Heart right ventricle (tissue), 16 donors: ENCODE data around the gene EVI5L. TPM values are rescaled to one million over a fixed set of nuclear protein-coding genes. Genes with fewer than 3 reads are reported as not detected.

ENCODE experiments used
- ATAC-seq, 8 donors: fragments of 200-7000 bp; cut with Tn5 transposase; one replicate each; pipeline ENCODE4 v1.9.1; 2020; ENCODE audit warnings: mild to moderate bottlenecking in 8 of 8, moderate library complexity in 8 of 8, moderate number of reproducible peaks in 1 of 8
- DNase-seq, 2 donors: peaks; one replicate each; pipeline ENCODE4 v3.0.0-alpha.2; 2020
- H3K27ac ChIP-seq, 10 donors: fragments of 200-600 bp; sonication (generic) in 2 of 10; one replicate each; pipeline versions ENCODE4 v1.5.0 to v1.8.0; 2020 to 2022; ENCODE audit warnings: mild to moderate bottlenecking in 3 of 10
- H3K27me3 ChIP-seq, 7 donors: fragments of 200-600 bp; one replicate each; pipeline ENCODE4 v1.8.0; 2021 to 2022; ENCODE audit warnings: mild to moderate bottlenecking in 2 of 7
- H3K36me3 ChIP-seq, 9 donors: fragments of 200-600 bp; sonication (generic) in 1 of 9; one replicate each; pipeline versions ENCODE4 v1.5.0 to v1.8.0; 2020 to 2022; ENCODE audit warnings: mild to moderate bottlenecking in 2 of 9
- H3K4me1 ChIP-seq, 9 donors: fragments of 200-600 bp; sonication (generic) in 1 of 9; one replicate each; pipeline versions ENCODE4 v1.5.0 to v1.8.0; 2020 to 2022; ENCODE audit warnings: mild to moderate bottlenecking in 4 of 9
- H3K4me3 ChIP-seq, 10 donors: fragments of 200-600 bp; sonication (generic) in 2 of 10; one replicate each; pipeline versions ENCODE4 v1.5.0 to v1.8.0; 2020 to 2022; ENCODE audit warnings: mild to moderate bottlenecking in 7 of 10, moderate library complexity in 2 of 10
- H3K9me3 ChIP-seq, 11 donors: fragments of 200-600 bp in 10 of 11; sonication (generic) in 2 of 11; one replicate each; pipeline versions ENCODE4 v1.5.0 to v1.8.0; 2013 to 2022; ENCODE audit warnings: mild to moderate bottlenecking in 2 of 11, control low read depth in 1 of 11, moderate library complexity in 1 of 11
- CTCF ChIP-seq, 9 donors: fragments of 200-600 bp; sonication (generic) in 2 of 9; IDR thresholded peaks; one replicate each; pipeline versions ENCODE4 v1.5.0 to v1.8.0; 2021 to 2022; ENCODE audit warnings: antibody characterized with exemption in 9 of 9, mild to moderate bottlenecking in 5 of 9, moderate library complexity in 1 of 9
- WGBS, 2 donors: extraction: QIAGEN DNeasy Blood & Tissue Kit; methylation state at CpG; one replicate each; pipeline ENCODE4 v1.1.7; 2013; ENCODE audit warnings: inconsistent platforms in 1 of 2; 5-methylcytosine and 5-hydroxymethylcytosine counted together
- intact Hi-C, 10 donors: fragments of 100-400 bp; cut with DNase I; formaldehyde crosslinking; loops; one replicate each; pipeline versions ENCODE4 v1.11.1 to v1.14.2; 2022
- polyA plus RNA-seq, 2 donors: library from polyadenylated mRNA; stranded (reverse); fragments of 200-250 nt; gene quantifications; one replicate each; pipeline ENCODE4 v1.2.3, GENCODE V29; 2013
- total RNA-seq, 10 donors: library from RNA; stranded (reverse); fragmentation: NEBNext Ultra II Directional in 3 of 10; extraction: Animal tissue kit (Norgen Biotek cat#: 25700) in 3 of 10; gene quantifications; one replicate each; pipeline versions ENCODE4 v1.2.1 to v1.2.4, GENCODE V29; 2021 to 2023
- donor health status: Arrhythmogenic right ventricular cardiomyopathy.
- donor health status: ischemic (EF 13 %, LVEDD 7.1; RV severe dilation, severe dysfunction).
- donor health status: healthy with polysubstance abuse.
- donor health status: DM: no; HTN: yes; CAD: no.
- donor health status: DM: no; HTN: no; CAD: no.
- donor health status: ischemic (EF 25% LVEDD 6.9; RV normal size, moderate dysfunction).
- donor health status: ischemic (EF 25% LVEDD 5.7; RV mildly dilated, moderate dysfunction).
- donor health status: healthy.
- donor health status: DM: yes; HTN: yes; CAD: no.
- donor health status: Ischemic cardiomyopathy.
- donor health status: ischemic (EF 35%, LVEDD 5.7; RV mildly dilated, moderate dysfunction).
- donor health status: nonischemic (EF 11% LVEDD 7.7; RV severe dilation, severe dysfunction).
- donor health status: DM: yes; HTN: yes; CAD: no.
- donor health status: PGD.
- donor health status: ischemic (EF 29% LVEDD 5.4; RV normal size, mild dysfunction).
- donor health status: nonischemic (EF 23%, LVEDD 6.1; RV moderate dilation, normal function).

EVI5L gene
- total and polyA plus RNA-seq, 12 donors = 12.9 to 26.3 (median 20.3) TPM

GRCh38 chr19:7822910-7823515 is 7.0 kb upstream of the EVI5L start:
- Histone ChIP-seq H3K9me3 (peaks cover 0 to 14% (median 8%) of the 10 kb centered on the region in 11 donors), H3K27me3 (peaks cover 0 to 39% (median 22%) of the 10 kb centered on the region in 7 donors), H3K36me3 (no peaks in the 10 kb centered on the region), H3K4me1 (no peaks in the 10 kb centered on the region), H3K27ac (no peak overlapping the region), H3K4me3 (no peak overlapping the region)
- no peak for TF ChIP-seq CTCF (IDR thresholded peaks at IDR 0.05)
- ATAC-seq (no peak), DNase-seq (no peak)
- 89 to 92% methylated on average over 4 of the region's 4 CpGs for whole genome bisulfite sequencing, 2 donors
- intact Hi-C loops = no loop called here

GRCh38 chr19:7823686-7824301 is 6.2 kb upstream of the EVI5L start:
- Histone ChIP-seq H3K27ac (no peak overlapping the region), H3K4me3 (no peak overlapping the region), H3K9me3 (peaks cover 0 to 6% (median 2%) of the 10 kb centered on the region in 11 donors), H3K36me3 (no peaks in the 10 kb centered on the region), H3K27me3 (peaks cover 0 to 39% (median 22%) of the 10 kb centered on the region in 7 donors), H3K4me1 (peaks cover 0 to under 1% (median 0%) of the 10 kb centered on the region in 9 donors)
- DNase-seq (no peak), ATAC-seq (no peak)
- no peak for TF ChIP-seq CTCF (IDR thresholded peaks at IDR 0.05)
- intact Hi-C loops = no loop called here
- 60 to 62% methylated on average over 9 of the region's 9 CpGs for WGBS, 2 donors

GRCh38 chr19:7829166-7829520 is 875 bp upstream of the EVI5L start:
- no peak for DNase-seq
- no peak for TF ChIP-seq CTCF (IDR thresholded peaks at IDR 0.05)
- peaks cover 0 to 13% (median 0%) of the 10 kb centered on the region in 7 donors for H3K27me3 ChIP-seq
- 4 to 6% methylated on average over 18 of the region's 18 CpGs for WGBS, 2 donors
- ATAC-seq = no peak
- H3K9me3 ChIP-seq = no peaks in the 10 kb centered on the region
- peak overlapping the region in 2 of 10 donors; percentile 0 to 6 for H3K27ac ChIP-seq
- peak overlapping the region in 8 of 10 donors; percentile 1 to 75 (median 56) for H3K4me3 ChIP-seq
- no peaks in the 10 kb centered on the region for H3K36me3 ChIP-seq
- intact Hi-C loops = no loop called here
- H3K4me1 ChIP-seq = peaks cover 3 to 40% (median 24%) of the 10 kb centered on the region in 9 donors

- 1 to 2% methylated on average over 26 to 53 of the region's 53 CpGs for WGBS, 2 donors
- no peak for ATAC-seq
Measured at GRCh38 chr19:7830272-7830771, 304 bp downstream of the EVI5L start.

More at GRCh38 chr19:7830272-7830771, 304 bp downstream of the EVI5L start:
- H3K4me1 ChIP-seq = peaks cover 3 to 40% (median 24%) of the 10 kb centered on the region in 9 donors
- peak overlapping the region in 5 of 10 donors; percentile 39 to 65 (median 58) for H3K27ac ChIP-seq
- TF ChIP-seq CTCF (IDR thresholded peaks at IDR 0.05) = no peak
- H3K4me3 ChIP-seq = peak overlapping the region; percentile 33 to 77 (median 71)
- intact Hi-C loops = no loop called here
- H3K9me3 ChIP-seq = no peaks in the 10 kb centered on the region
- H3K36me3 ChIP-seq = no peaks in the 10 kb centered on the region
- DNase-seq = peak in 1 of 2 donors; percentile 28
- peaks cover 0 to 3% (median 0%) of the 10 kb centered on the region in 7 donors for H3K27me3 ChIP-seq
